NCI-H2171 (cell line): ENCODE results near the gene ASCC3.

ENCODE experiments used
- DNase-seq: peaks from one replicate; lab custom pipeline; 2025; lab: John Stamatoyannopoulos, UW

Gene ASCC3

GRCh38 chr6:100464903-100465700 lies 416.0 kb downstream of the ASCC3 start, which contains the start of gene SIM1:
Gene SIM1, minus strand, starts transcription at chr6:100464921. Its CDS starts 1,453 bp downstream, at chr6:100463468.
- DNase-seq, result no peak

GRCh38 chr6:100464162-100464851 lies 416.8 kb downstream of the ASCC3 start:
- no peak for DNase-seq

- DNase-seq, result no peak
Measured at GRCh38 chr6:100463630-100464161, 417.4 kb downstream of the ASCC3 start.

GRCh38 chr6:100462706-100463629 lies 418.2 kb downstream of the ASCC3 start:
- no peak for DNase-seq

- no peak for DNase-seq
Measured at GRCh38 chr6:100461917-100462705, 419.0 kb downstream of the ASCC3 start.

- no peak for DNase-seq
Measured at GRCh38 chr6:100461278-100461916, 419.7 kb downstream of the ASCC3 start.

- no peak for DNase-seq
Measured at GRCh38 chr6:100460650-100461204, 420.4 kb downstream of the ASCC3 start.

GRCh38 chr6:100459592-100460184 lies 421.4 kb downstream of the ASCC3 start:
- no peak for DNase-seq

GRCh38 chr6:100458841-100459591 lies 422.1 kb downstream of the ASCC3 start:
- DNase-seq, result no peak
